CD4-positive, alpha-beta T cell treated with Interleukin-17A for 4 hours (primary cell): ENCODE data around the gene TOR4A.
"Not testable (repeated sequence)": the region's sequence is repeated elsewhere in the genome, so short reads cannot be mapped to it uniquely, and the experiment has no call there.

ENCODE experiments used
- DNase-seq: peaks from one replicate; pipeline ENCODE4 v3.0.0-alpha.2; 2020; ENCODE audit warnings: mixed read lengths

TOR4A gene

GRCh38 chr9:137253717-137254623 lies 23.6 kb upstream of the TOR4A start:
- no peak for DNase-seq

DNA sequence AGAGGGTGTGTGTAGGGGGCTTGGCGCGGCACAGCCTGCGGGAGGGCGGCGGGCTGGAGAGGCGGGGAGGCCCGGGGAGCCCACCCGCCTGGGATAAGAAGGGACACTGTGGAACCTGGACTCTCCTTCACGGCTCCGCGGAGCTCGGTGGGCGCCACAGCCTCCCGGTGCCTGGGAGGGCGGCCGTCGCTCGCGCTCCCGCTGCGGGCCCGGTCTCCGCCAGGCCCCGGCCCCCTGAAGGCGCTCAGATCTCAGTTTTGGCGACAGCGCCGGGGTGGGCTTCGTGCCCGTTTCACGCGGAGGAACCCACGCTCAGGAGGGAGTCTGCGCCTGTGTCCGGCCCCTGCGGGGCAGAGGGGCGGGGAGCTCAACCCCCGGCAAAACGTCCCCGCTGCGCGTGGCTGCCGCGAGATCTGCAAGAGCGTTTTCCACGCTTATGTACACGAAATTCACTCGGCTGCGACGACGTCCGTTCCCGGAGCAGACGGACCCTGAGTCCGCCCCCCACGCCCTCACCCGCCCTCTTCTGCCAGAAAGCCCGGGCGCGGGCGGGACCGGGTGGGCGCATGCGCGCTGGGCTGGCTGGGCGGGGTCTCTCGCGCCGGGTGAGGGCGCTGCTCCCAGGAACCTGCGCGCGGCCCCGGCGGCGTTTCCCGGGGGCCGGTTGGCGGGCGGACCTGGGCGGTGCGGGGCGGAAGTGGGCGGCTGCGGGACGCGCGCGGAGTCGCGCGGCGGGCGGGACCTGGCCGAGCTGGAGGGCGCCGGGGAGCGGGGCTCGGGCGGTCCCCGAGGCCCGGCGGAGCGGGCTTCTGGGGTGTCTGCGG lies 22.7 kb upstream of the TOR4A start, which contains the start of gene NELFB:
NELFB (plus strand) TSS at position 704 of the 824 bp plus-strand sequence.
- peak; percentile 98 for DNase-seq

DNA sequence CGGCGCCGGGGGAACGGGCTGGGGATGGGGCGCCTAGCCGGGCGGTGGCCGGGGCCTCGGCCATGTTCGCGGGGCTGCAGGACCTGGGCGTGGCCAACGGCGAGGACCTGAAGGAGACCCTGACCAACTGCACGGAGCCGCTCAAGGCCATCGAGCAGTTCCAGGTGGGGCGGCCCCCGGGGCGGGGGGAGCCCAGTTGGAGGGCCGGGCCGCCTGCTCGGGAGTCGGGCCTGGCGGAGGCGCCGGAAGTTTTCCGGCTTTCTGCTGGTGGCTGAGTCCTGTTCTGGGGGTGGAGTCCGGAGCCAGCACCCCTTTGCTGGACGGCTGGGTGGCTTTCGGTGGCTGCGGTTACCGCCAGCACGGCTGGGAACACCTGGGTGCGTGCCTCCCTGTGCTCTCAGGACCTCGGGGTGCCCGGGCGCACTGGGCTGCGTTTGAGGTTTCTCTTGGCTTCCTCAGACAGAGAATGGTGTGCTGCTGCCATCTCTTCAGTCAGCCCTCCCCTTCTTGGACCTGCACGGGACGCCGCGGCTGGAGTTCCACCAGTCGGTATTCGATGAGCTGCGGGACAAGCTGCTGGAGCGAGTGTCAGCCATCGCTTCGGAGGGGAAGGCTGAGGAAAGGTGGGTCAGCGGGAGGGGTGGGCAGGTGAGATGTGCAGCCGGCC lies 21.9 kb upstream of the TOR4A start:
- no peak for DNase-seq

DNA sequence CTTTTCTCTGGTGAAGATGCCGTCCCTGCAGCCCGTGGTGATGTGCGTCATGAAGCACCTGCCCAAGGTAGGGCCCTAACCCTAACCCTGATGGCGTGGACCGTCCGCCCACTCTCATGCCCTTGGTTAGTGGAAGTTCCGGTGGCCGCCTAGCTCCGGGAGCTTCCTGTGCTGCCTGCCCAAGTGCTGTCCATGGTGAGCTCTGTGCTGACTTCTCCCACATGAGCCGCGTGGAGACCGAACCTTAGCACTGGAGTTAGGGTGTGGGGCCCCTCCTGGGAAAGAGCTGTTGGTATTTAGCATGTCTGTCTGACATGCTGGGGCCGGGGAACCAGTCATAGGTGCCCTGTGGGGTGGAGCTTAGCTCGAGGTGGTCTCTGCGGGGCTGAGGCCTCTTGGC lies 21.2 kb upstream of the TOR4A start:
- DNase-seq, result no peak

DNA sequence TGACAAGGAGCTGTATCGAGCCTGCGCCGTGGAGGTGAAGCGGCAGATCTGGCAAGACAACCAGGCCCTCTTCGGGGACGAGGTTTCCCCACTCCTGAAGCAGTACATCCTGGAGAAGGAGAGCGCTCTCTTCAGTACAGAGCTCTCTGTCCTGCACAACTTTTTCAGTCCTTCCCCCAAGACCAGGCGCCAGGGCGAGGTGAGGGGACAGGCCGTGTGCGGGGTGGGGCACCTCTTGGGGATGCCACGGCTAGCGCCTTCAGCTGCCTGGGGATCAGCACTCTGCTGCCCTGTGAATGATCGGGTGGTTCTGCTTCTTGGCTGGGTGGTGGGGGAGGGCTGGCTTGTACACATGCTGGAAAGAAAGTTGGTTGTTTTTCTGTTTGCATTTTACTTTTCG lies 20.7 kb upstream of the TOR4A start:
- DNase-seq, result no peak

- not testable (repeated sequence) for DNase-seq
Measured at GRCh38 chr9:137262173-137262908, 15.2 kb upstream of the TOR4A start.

GRCh38 chr9:137262909-137263285 lies 14.6 kb upstream of the TOR4A start:
- no peak for DNase-seq

- DNase-seq, result no peak
Measured at GRCh38 chr9:137263506-137263905, 14.0 kb upstream of the TOR4A start.

DNA sequence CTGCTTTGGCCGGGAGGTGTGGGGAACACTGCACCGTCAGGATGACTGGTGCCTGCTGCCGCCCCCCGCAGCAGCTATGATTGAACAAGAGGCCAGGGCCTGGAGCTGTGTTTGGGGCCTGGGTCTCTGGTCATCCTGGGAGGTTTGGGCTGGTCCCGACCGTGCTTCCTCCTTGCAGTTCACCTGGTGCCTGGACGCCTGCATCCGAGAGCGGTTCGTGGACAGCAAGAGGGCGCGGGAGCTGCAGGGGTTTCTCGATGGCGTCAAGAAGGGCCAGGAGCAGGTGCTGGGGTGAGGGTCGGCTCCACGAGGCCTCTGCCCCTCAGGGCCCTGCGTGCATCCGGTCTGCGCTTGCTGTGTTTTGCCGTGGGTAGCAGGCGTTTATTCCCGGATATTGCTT lies 13.5 kb upstream of the TOR4A start:
- no peak for DNase-seq

DNA sequence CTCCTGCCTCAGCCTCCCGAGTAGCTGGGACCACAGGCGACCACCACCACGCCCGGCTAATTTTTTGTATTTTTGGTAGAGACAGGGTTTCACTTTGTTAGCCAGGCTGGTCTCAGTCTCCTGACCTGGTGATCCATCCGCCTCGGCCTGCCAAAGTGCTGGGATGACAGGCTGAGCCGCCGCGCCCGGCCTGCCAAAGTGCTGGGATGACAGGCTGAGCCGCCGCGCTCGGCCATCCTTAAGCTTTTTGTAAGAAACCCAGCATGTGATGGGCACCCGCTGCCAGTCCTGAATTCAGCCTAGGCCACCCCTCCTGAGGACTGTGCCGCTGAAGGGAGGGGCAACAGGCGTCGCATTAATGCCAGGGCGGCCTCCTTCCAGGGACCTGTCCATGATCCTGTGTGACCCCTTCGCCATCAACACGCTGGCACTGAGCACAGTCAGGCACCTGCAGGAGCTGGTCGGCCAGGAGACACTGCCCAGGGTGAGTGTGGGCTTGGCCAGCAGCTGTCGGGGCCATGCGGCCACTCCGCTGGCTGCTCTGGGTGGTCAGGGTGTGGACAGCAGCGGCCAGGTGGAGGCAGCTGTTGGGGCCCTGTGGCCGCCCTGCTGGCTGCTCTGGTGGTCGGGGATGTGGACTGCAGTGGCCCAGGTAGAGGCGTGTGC lies 11.9 kb upstream of the TOR4A start:
- no peak for DNase-seq

- no peak for DNase-seq
Measured at GRCh38 chr9:137266162-137266527, 11.4 kb upstream of the TOR4A start.

- DNase-seq, result no peak
Measured at GRCh38 chr9:137266585-137267453, 10.7 kb upstream of the TOR4A start.

DNA sequence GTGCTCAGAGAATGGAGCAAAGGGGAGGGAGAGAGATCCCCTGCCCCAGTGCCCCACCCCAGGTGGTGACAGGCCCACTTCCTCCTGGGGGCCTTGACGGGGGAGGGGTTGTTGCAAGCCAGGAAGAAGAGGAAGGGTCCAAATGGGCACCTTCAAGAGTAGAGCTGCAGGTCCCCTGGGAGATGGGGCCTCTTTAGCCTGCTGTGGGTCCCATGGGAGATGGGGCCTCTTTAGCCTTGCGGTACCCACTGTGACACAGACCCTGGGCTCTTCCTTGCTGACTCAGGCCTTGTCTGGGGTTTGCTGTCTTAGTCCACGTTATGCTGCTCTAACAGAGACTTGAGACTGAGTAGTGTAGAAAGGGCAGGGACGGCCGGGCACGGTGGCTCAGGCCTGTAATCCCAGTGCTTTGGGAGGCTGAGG lies 9.6 kb upstream of the TOR4A start:
- no peak for DNase-seq

DNA sequence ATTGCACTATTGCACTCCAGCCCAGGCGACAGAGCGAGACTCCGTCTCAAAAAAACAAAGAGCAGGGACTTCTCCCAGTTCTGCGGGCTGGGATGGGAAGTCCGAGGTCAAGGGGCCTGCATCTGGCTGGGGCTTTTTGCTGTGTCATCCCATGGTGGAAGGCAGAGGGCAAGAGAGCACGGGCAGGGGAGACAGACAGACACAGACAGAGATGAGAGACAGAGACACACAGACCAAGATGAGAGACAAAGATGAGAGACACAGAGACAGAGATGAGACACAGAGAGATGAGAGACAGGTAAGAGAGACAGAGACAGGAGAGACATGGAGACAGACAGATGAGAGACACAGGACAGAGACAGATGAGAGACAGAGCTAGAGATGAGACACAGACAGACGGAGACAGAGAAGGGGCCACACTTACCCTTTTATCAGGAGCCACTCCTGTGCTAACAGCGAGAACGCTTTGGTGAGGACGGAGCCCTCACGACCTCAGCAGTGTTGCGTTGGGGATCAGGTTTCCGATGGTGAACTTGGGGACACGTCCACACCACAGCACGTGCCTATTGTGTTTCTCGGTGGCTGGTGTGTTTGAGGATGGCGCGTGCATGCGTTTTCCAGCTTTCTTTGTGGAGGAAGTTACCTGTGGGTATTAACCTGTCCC lies 8.9 kb upstream of the TOR4A start:
- DNase-seq, result no peak

- no peak for DNase-seq
Measured at GRCh38 chr9:137269231-137269772, 8.2 kb upstream of the TOR4A start.

GRCh38 chr9:137270929-137271695 lies 6.4 kb upstream of the TOR4A start:
- DNase-seq, result peak; percentile 59

- DNase-seq, result no peak
Measured at GRCh38 chr9:137271696-137272076, 5.8 kb upstream of the TOR4A start.

- DNase-seq, result no peak
Measured at GRCh38 chr9:137272241-137273094, 5.1 kb upstream of the TOR4A start.
